H9 (cell line): ENCODE results near the gene HCRTR1. TPM values are rescaled to one million over a fixed set of nuclear protein-coding genes. Genes with fewer than 3 reads are reported as not detected.

Source experiments
- DNase-seq: peaks from one replicate; pipeline ENCODE4 v3.0.0-alpha.2; 2017
- H2AFZ ChIP-seq: one replicate; pipeline ENCODE4 v1.6.1; 2013; ENCODE audit warnings: mild to moderate bottlenecking, low read length, control low read depth, moderate library complexity
- H2AK5ac ChIP-seq: 2 replicates; pipeline ENCODE4 v1.6.1; 2013; ENCODE audit warnings: low read length, control low read depth, mixed read lengths; ENCODE audit not compliant: insufficient read length
- H2BK120ac ChIP-seq: one replicate; pipeline ENCODE4 v1.6.1; 2013; ENCODE audit warnings: low read depth, mild to moderate bottlenecking, low read length, control low read depth, inconsistent platforms; ENCODE audit not compliant: poor library complexity, severe bottlenecking
- H2BK12ac ChIP-seq: 2 replicates; pipeline ENCODE4 v1.6.1; 2013; ENCODE audit warnings: low read length, control low read depth, mixed read lengths, low read depth; ENCODE audit not compliant: insufficient read length
- H2BK15ac ChIP-seq: 2 replicates; pipeline ENCODE4 v1.6.1; 2013; ENCODE audit warnings: low read depth, low read length, control low read depth
- H2BK20ac ChIP-seq: one replicate; pipeline ENCODE4 v1.6.1; 2013; ENCODE audit warnings: low read depth, mild to moderate bottlenecking, low read length, control low read depth, inconsistent platforms; ENCODE audit not compliant: poor library complexity, severe bottlenecking
- H2BK5ac ChIP-seq: 2 replicates; pipeline ENCODE4 v1.6.1; 2013; ENCODE audit warnings: low read length, control low read depth, mixed read lengths; ENCODE audit not compliant: insufficient read length
- H3K14ac ChIP-seq: 2 replicates; pipeline ENCODE4 v1.6.1; 2013; ENCODE audit warnings: low read length, control low read depth; ENCODE audit not compliant: insufficient read depth
- H3K18ac ChIP-seq: 2 replicates; pipeline ENCODE4 v1.6.1; 2013; ENCODE audit warnings: low read depth, mild to moderate bottlenecking, mixed read lengths, low read length, control low read depth; ENCODE audit not compliant: insufficient read length
- H3K23ac ChIP-seq: 2 replicates; pipeline ENCODE4 v1.6.1; 2013; ENCODE audit warnings: low read length, control low read depth, mixed read lengths, low read depth; ENCODE audit not compliant: insufficient read length
- H3K23me2 ChIP-seq: 2 replicates; pipeline ENCODE4 v1.6.1; 2013; ENCODE audit warnings: low read depth, mild to moderate bottlenecking, mixed read lengths, low read length, control low read depth; ENCODE audit not compliant: insufficient read length, poor library complexity, severe bottlenecking
- H3K27ac ChIP-seq: 2 replicates; pipeline ENCODE4 v1.5.1; 2013; ENCODE audit warnings: low read length, control low read depth, mixed read lengths, low read depth; ENCODE audit not compliant: insufficient read length
- H3K27me3 ChIP-seq: 2 replicates; pipeline ENCODE4 v1.6.1; 2013; ENCODE audit warnings: low read length, control low read depth, inconsistent platforms; ENCODE audit not compliant: insufficient read depth
- H3K4ac ChIP-seq: 2 replicates; pipeline ENCODE4 v1.6.1; 2013; ENCODE audit warnings: low read depth, mild to moderate bottlenecking, control low read depth, inconsistent platforms, low read length, moderate library complexity
- H3K4me1 ChIP-seq: 2 replicates; pipeline ENCODE4 v1.6.1; 2013; ENCODE audit warnings: low read length, control low read depth, inconsistent platforms; ENCODE audit not compliant: insufficient read depth
- H3K4me2 ChIP-seq: 2 replicates; pipeline ENCODE4 v1.6.1; 2013; ENCODE audit warnings: low read length, control low read depth, mixed read lengths; ENCODE audit not compliant: insufficient read length, insufficient read depth
- H3K56ac ChIP-seq: 2 replicates; pipeline ENCODE4 v1.6.1; 2013; ENCODE audit warnings: low read depth, mild to moderate bottlenecking, mixed read lengths, low read length, control low read depth; ENCODE audit not compliant: insufficient read length
- H3K79me1 ChIP-seq: 2 replicates; pipeline ENCODE4 v1.6.1; 2013; ENCODE audit warnings: low read depth, mild to moderate bottlenecking, moderate library complexity, low read length, control low read depth, inconsistent platforms; ENCODE audit not compliant: insufficient read depth, poor library complexity, severe bottlenecking
- H3K79me2 ChIP-seq: 2 replicates; pipeline ENCODE4 v1.6.1; 2013; ENCODE audit warnings: low read length, control low read depth, inconsistent platforms; ENCODE audit not compliant: insufficient read depth
- H3K9ac ChIP-seq: 2 replicates; pipeline ENCODE4 v1.6.1; 2013; ENCODE audit warnings: low read length, control low read depth, mixed read lengths; ENCODE audit not compliant: insufficient read length; ENCODE audit errors: extremely low read depth
- H3K9me3 ChIP-seq: one replicate; pipeline ENCODE4 v1.6.1; 2013; ENCODE audit warnings: low read depth, low read length, inconsistent platforms; ENCODE audit not compliant: control insufficient read depth
- H3T11ph ChIP-seq: one replicate; pipeline ENCODE4 v1.6.1; 2013; ENCODE audit warnings: mild to moderate bottlenecking, low read length, control low read depth, inconsistent platforms
- H4K20me1 ChIP-seq: one replicate; pipeline ENCODE4 v1.6.1; 2013; ENCODE audit not compliant: control insufficient read depth, insufficient read length, insufficient read depth
- H4K5ac ChIP-seq: 2 replicates; pipeline ENCODE4 v1.6.1; 2013; ENCODE audit warnings: low read depth, mild to moderate bottlenecking, mixed read lengths, low read length, control low read depth; ENCODE audit not compliant: insufficient read length
- H4K8ac ChIP-seq: replicated peaks from 2 replicates; pipeline ENCODE4 v1.6.1; 2013; ENCODE audit warnings: low read length, control low read depth, mixed read lengths, low read depth; ENCODE audit not compliant: insufficient read length
- H4K91ac ChIP-seq: 2 replicates; pipeline ENCODE4 v1.6.1; 2013; ENCODE audit warnings: low read depth, mild to moderate bottlenecking, moderate library complexity, mixed read lengths, low read length, control low read depth; ENCODE audit not compliant: insufficient read length
- H3K27ac Mint-ChIP-seq, 3 experiments: 2 replicates in 2 of 3; 3 replicates in 1 of 3; pipeline ENCODE4 v1.8.0; 2020 to 2021; ENCODE audit warnings: mixed read lengths in 3 of 3, mild to moderate bottlenecking in 1 of 3, moderate library complexity in 1 of 3
- H3K27me3 Mint-ChIP-seq: 2 replicates; pipeline ENCODE4 v1.8.0; 2021; ENCODE audit warnings: low read depth, mild to moderate bottlenecking, moderate library complexity, mixed read lengths
- H3K36me3 Mint-ChIP-seq, 3 experiments: 2 replicates in 2 of 3; 3 replicates in 1 of 3; pipeline ENCODE4 v1.8.0; 2020 to 2021; ENCODE audit warnings: low read depth in 3 of 3, mixed read lengths in 3 of 3; ENCODE audit not compliant: insufficient read depth in 1 of 3
- H3K4me1 Mint-ChIP-seq, 2 experiments: 2 replicates each; pipeline ENCODE4 v1.8.0; 2020; ENCODE audit warnings: mixed read lengths in 2 of 2
- H3K4me3 Mint-ChIP-seq, 2 experiments: 2 replicates in 1 of 2; 3 replicates in 1 of 2; pipeline ENCODE4 v1.8.0; 2020 to 2021; ENCODE audit warnings: mild to moderate bottlenecking in 2 of 2, mixed read lengths in 2 of 2, moderate library complexity in 1 of 2
- H3K9me3 Mint-ChIP-seq, 2 experiments: 2 replicates in 1 of 2; 3 replicates in 1 of 2; pipeline ENCODE4 v1.8.0; 2020; ENCODE audit warnings: mild to moderate bottlenecking in 2 of 2, mixed read lengths in 2 of 2, moderate library complexity in 1 of 2
- WGBS: extraction: QIAGEN DNeasy Blood & Tissue Kit; methylation state at CpG from one replicate; pipeline ENCODE4 v1.1.7; 2013; ENCODE audit warnings: missing lambda C conversion rate, low lambda C conversion rate, mixed read lengths; ENCODE audit not compliant: insufficient read length; ENCODE audit errors: extremely low coverage; 5-methylcytosine and 5-hydroxymethylcytosine counted together
- long read RNA-seq: library from polyadenylated mRNA; unstranded; transcript quantifications from one replicate; pipeline ENCODE4 v2.0.0, GENCODE V29; 2020
- total RNA-seq: library from RNA; stranded (reverse); gene quantifications from 2 replicates; pipeline ENCODE4 v1.2.1, GENCODE V29; 2021
- TF ChIP-seq, protein P1 (sequence below): fragments of 200-600 bp; sonication (generic); conservative IDR thresholded peaks from 3 replicates; pipeline ENCODE4 v1.8.0; 2021; ENCODE audit warnings: antibody characterized with exemption, mild to moderate bottlenecking

The HCRTR1 gene
- total RNA-seq: not detected in 2 replicates
- long read RNA-seq: 0 reads

DNA sequence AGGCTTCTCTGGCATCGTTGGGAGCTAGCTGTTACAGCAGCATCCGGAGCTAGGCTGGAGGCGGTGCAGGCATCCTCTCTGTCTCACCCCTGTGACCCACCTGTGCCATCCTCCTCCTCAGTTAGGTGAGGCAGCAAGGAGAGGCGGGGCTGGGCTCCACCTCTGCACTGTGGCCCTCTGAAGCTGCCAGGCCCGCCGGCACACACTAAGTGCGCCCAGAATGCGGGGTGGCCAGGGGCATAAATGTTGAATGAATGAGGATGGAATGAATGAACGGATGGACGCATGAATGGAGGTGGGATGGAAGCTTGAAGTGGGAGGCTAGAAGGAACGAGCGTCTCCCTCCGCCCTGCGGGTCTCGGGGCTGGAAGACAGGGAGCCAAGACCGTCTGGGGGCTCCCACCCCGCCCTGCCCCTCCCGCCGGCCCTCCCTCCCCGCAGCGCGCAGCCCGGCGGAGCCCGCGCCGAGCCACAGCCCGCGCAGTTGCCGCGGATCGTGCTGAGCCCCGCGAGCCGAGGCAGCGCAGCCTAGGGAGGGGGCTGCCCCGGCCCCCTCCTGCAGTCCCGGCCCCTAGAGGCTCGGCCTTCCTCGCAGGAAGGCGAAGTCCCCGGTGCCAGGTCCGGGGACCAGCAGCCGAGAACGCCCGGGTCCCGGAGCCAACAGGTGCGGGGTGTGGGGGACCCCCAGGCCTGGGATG is at the start of gene HCRTR1:
HCRTR1 (plus strand) TSS at position 472 of the 698 bp plus-strand sequence. CDS start 1,504 bp downstream, outside the sequence.
- H3K56ac ChIP-seq: no peak within 1 kb of the TSS
- Mint-ChIP-seq H3K36me3 (no peaks in the 10 kb centered on the region; a peak in 1 of 7 replicates), H3K27me3 (peaks cover 46% of the 10 kb centered on the region), H3K9me3 (no peaks in the 10 kb centered on the region), H3K4me1 (peaks cover 15 to 17% of the 10 kb centered on the region in 2 experiments), H3K4me3 (peak within 1 kb of the TSS; percentile 62 to 85), H3K27ac (no peak within 1 kb of the TSS)
- no peak within 1 kb of the TSS for H4K5ac ChIP-seq
- no peak within 1 kb of the TSS for H4K91ac ChIP-seq
- no peaks in the 10 kb centered on the region for H3K9me3 ChIP-seq
- peak within 1 kb of the TSS; percentile 50 for H3K4me2 ChIP-seq
- H3K27ac ChIP-seq: no peak within 1 kb of the TSS
- peak; percentile 48 for DNase-seq
- no peak within 1 kb of the TSS for H3K4ac ChIP-seq
- H2AFZ ChIP-seq: no peak within 1 kb of the TSS
- H4K20me1 ChIP-seq: peaks cover 2% of the 10 kb centered on the region
- no peak within 1 kb of the TSS for H3T11ph ChIP-seq
- no peak within 1 kb of the TSS for H2AK5ac ChIP-seq
- WGBS: no CpG with 5 or more reads among the region's 48 CpGs
- no peak within 1 kb of the TSS for H2BK12ac ChIP-seq
- H3K23me2 ChIP-seq: peaks cover 5% of the 10 kb centered on the region
- H4K8ac ChIP-seq: no peak within 1 kb of the TSS
- no peak within 1 kb of the TSS for H2BK5ac ChIP-seq
- H3K79me1 ChIP-seq: no peaks in the 10 kb centered on the region
- H2BK120ac ChIP-seq: no peak within 1 kb of the TSS
- peaks cover 11% of the 10 kb centered on the region; the same call in 1 of the 2 replicates for H3K27me3 ChIP-seq
- TF ChIP-seq, protein P1, sequence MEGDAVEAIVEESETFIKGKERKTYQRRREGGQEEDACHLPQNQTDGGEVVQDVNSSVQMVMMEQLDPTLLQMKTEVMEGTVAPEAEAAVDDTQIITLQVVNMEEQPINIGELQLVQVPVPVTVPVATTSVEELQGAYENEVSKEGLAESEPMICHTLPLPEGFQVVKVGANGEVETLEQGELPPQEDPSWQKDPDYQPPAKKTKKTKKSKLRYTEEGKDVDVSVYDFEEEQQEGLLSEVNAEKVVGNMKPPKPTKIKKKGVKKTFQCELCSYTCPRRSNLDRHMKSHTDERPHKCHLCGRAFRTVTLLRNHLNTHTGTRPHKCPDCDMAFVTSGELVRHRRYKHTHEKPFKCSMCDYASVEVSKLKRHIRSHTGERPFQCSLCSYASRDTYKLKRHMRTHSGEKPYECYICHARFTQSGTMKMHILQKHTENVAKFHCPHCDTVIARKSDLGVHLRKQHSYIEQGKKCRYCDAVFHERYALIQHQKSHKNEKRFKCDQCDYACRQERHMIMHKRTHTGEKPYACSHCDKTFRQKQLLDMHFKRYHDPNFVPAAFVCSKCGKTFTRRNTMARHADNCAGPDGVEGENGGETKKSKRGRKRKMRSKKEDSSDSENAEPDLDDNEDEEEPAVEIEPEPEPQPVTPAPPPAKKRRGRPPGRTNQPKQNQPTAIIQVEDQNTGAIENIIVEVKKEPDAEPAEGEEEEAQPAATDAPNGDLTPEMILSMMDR: no peak
- no peak within 1 kb of the TSS for H3K23ac ChIP-seq
- H3K79me2 ChIP-seq: no peaks in the 10 kb centered on the region
- H3K14ac ChIP-seq: no peak within 1 kb of the TSS
- H2BK20ac ChIP-seq: no peak within 1 kb of the TSS
- no peak within 1 kb of the TSS for H2BK15ac ChIP-seq
- H3K4me1 ChIP-seq: no peaks in the 10 kb centered on the region
- H3K18ac ChIP-seq: no peak within 1 kb of the TSS
- no peak within 1 kb of the TSS for H3K9ac ChIP-seq
